Activated CD8-positive, alpha-beta T cell treated with anti-CD3 and anti-CD28 coated beads for 36 hours (primary cell): ENCODE data around the gene S100A16. TPM values are rescaled to one million over a fixed set of nuclear protein-coding genes. Genes with fewer than 3 reads are reported as not detected.
A peak's percentile ranks its signal among the peaks of the same experiment; 100 is the strongest.
"Not testable (repeated sequence)": the region's sequence is repeated elsewhere in the genome, so short reads cannot be mapped to it uniquely, and the experiment has no call there.

ENCODE experiments used
- ATAC-seq: fragments of 200-7000 bp; cut with Tn5 transposase; one replicate; pipeline ENCODE4 v1.10.0; 2021; ENCODE audit warnings: mild to moderate bottlenecking, moderate library complexity
- CTCF ChIA-PET: fragments of 350-600 bp; sonication (Branson Sonifier 250); formaldehyde crosslinking; loops from one replicate; lab custom pipeline; 2021; ENCODE audit warnings: antibody characterized with exemption; lab: Charles Lee
- POLR2A ChIA-PET: fragments of 350-600 bp; sonication (Branson Sonifier 250); formaldehyde crosslinking; loops from one replicate; lab custom pipeline; 2021; ENCODE audit warnings: antibody characterized with exemption; lab: Charles Lee
- DNase-seq: peaks from one replicate; pipeline ENCODE4 v3.0.0-alpha.2; 2020
- H3K27ac Mint-ChIP-seq: one replicate; pipeline ENCODE4 v1.8.0; 2021; ENCODE audit warnings: mild to moderate bottlenecking, mixed read lengths
- H3K27me3 Mint-ChIP-seq: one replicate; pipeline ENCODE4 v1.8.0; 2021; ENCODE audit warnings: mixed read lengths
- H3K36me3 Mint-ChIP-seq: one replicate; pipeline ENCODE4 v1.8.0; 2021; ENCODE audit warnings: low read depth, mixed read lengths
- H3K4me1 Mint-ChIP-seq: one replicate; pipeline ENCODE4 v1.8.0; 2021; ENCODE audit warnings: low read depth, mixed read lengths
- H3K4me3 Mint-ChIP-seq: one replicate; pipeline ENCODE4 v1.8.0; 2021; ENCODE audit warnings: mild to moderate bottlenecking, moderate library complexity, mixed read lengths
- H3K9me3 Mint-ChIP-seq: one replicate; pipeline ENCODE4 v1.8.0; 2021; ENCODE audit warnings: mixed read lengths
- CTCF ChIP-seq: fragments of 200-600 bp; IDR thresholded peaks from one replicate; pipeline ENCODE4 v1.8.0; 2022; ENCODE audit warnings: antibody characterized with exemption, mild to moderate bottlenecking
- intact Hi-C: fragments of 100-400 bp; cut with micrococcal nuclease; formaldehyde crosslinking; loops from one replicate; pipeline ENCODE4 v1.10.0; 2022
- total RNA-seq, 2 experiments: library from RNA; stranded (reverse); gene quantifications; one replicate each; pipeline ENCODE4 v1.2.3, GENCODE V29; 2021

S100A16 gene
- total RNA-seq, 2 experiments from 2014 or later: not detected

- TF ChIP-seq CTCF: no peak
- Mint-ChIP-seq H3K4me1 (peaks cover 36% of the 10 kb centered on the region), H3K27ac (peak within 1 kb of the TSS; percentile 98), H3K9me3 (no peaks in the 10 kb centered on the region), H3K36me3 (no peaks in the 10 kb centered on the region), H3K4me3 (peak within 1 kb of the TSS; percentile 43), H3K27me3 (no peaks in the 10 kb centered on the region)
- DNase-seq: peak; percentile 71
- intact Hi-C loops: loop anchor here (1.0 kb wide), 1 partner anchor 54 kb away; no protein-coding TSS in a partner anchor
- ChIA-PET CTCF (interaction anchor here (0.8 to 7.1 kb wide), 8 partner anchors 8 to 55 kb away, joined by 3 to 49 read pairs (median 6); partner anchors contain the start of genes S100A4 and S100A6), POLR2A (interaction anchor here (1.0 to 1.8 kb wide), 8 partner anchors 21 to 102 kb away, joined by 3 to 9 read pairs (median 6); partner anchors contain the start of genes CHTOP, S100A4, S100A5 and S100A6)
- ATAC-seq: peak; percentile 58
Measured at GRCh38 chr1:153565529-153566374, 47.2 kb downstream of the S100A16 start, which contains the start of gene S100A2. S100A2 (minus strand) TSS chr1:153565844; CDS start chr1:153563877, 1,967 bp downstream.

- Mint-ChIP-seq H3K4me3 (no peak overlapping the region), H3K4me1 (peaks cover 34% of the 10 kb centered on the region), H3K36me3 (no peaks in the 10 kb centered on the region), H3K27ac (no peak overlapping the region), H3K27me3 (no peaks in the 10 kb centered on the region), H3K9me3 (no peaks in the 10 kb centered on the region)
- POLR2A ChIA-PET: interaction anchor here (0.9 to 2.7 kb wide), 3 partner anchors 12 to 28 kb away, joined by 3 to 8 read pairs (median 7); partner anchors contain the start of genes S100A4 and S100A6
- CTCF ChIA-PET: interaction anchor here (0.6 to 7.1 kb wide), 8 partner anchors 8 to 212 kb away, joined by 3 to 49 read pairs (median 3); partner anchors contain the start of gene S100A4
- no peak for TF ChIP-seq CTCF
- DNase-seq (no peak), ATAC-seq (no peak)
- intact Hi-C loops: no loop called here
Measured at GRCh38 chr1:153563991-153564390, 48.9 kb downstream of the S100A16 start.

GRCh38 chr1:153563483-153563901, 49.4 kb downstream of the S100A16 start:
- TF ChIP-seq CTCF: no peak
- no peaks in the 10 kb centered on the region for H3K9me3 Mint-ChIP-seq
- no peak overlapping the region for H3K4me3 Mint-ChIP-seq
- intact Hi-C loops: no loop called here
- DNase-seq (no peak), ATAC-seq (no peak)
- H3K27ac Mint-ChIP-seq: no peak overlapping the region
- POLR2A ChIA-PET: interaction anchor here (1.8 to 2.7 kb wide), 2 partner anchors 12 to 19 kb away, joined by 7 to 8 read pairs; partner anchors contain the start of gene S100A4
- CTCF ChIA-PET: interaction anchor here (0.8 to 7.1 kb wide), 7 partner anchors 9 to 211 kb away, joined by 3 to 49 read pairs (median 3); partner anchors contain the start of gene S100A4
- H3K36me3 Mint-ChIP-seq: no peaks in the 10 kb centered on the region
- peaks cover 30% of the 10 kb centered on the region for H3K4me1 Mint-ChIP-seq
- H3K27me3 Mint-ChIP-seq: no peaks in the 10 kb centered on the region

GRCh38 chr1:153562021-153562420, 50.9 kb downstream of the S100A16 start:
- POLR2A ChIA-PET: interaction anchor here (0.8 to 1.1 kb wide), 2 partner anchors 29 to 68 kb away, joined by 3 read pairs; no protein-coding TSS in a partner anchor
- peaks cover 17% of the 10 kb centered on the region for H3K4me1 Mint-ChIP-seq
- CTCF ChIA-PET: interaction anchor here (0.7 to 7.1 kb wide), 6 partner anchors 8 to 52 kb away, joined by 3 to 49 read pairs (median 4); no protein-coding TSS in a partner anchor
- H3K4me3 Mint-ChIP-seq, H3K27me3 Mint-ChIP-seq, H3K36me3 Mint-ChIP-seq, H3K9me3 Mint-ChIP-seq, H3K27ac Mint-ChIP-seq, DNase-seq, intact Hi-C loops, ATAC-seq: not testable (repeated sequence)

GRCh38 chr1:153561466-153561985, 51.4 kb downstream of the S100A16 start:
- no peaks in the 10 kb centered on the region for H3K9me3 Mint-ChIP-seq
- POLR2A ChIA-PET: interaction anchor here (1.1 kb wide), 2 partner anchors 9 to 69 kb away, joined by 3 read pairs; no protein-coding TSS in a partner anchor
- no peaks in the 10 kb centered on the region for H3K27me3 Mint-ChIP-seq
- CTCF ChIA-PET: interaction anchor here (0.7 to 7.1 kb wide), 6 partner anchors 7 to 67 kb away, joined by 3 to 49 read pairs (median 4); partner anchors contain the start of gene S100A6
- ATAC-seq (no peak), DNase-seq (no peak)
- TF ChIP-seq CTCF: no peak
- no peaks in the 10 kb centered on the region for H3K36me3 Mint-ChIP-seq
- H3K4me3 Mint-ChIP-seq: no peak overlapping the region
- intact Hi-C loops: no loop called here
- no peak overlapping the region for H3K27ac Mint-ChIP-seq
- peaks cover 12% of the 10 kb centered on the region for H3K4me1 Mint-ChIP-seq
